Measurements from ENCODE around the gene PTPRN2.

Gene PTPRN2

GRCh38 chr7:157691586-157692459, 895.8 kb downstream of the PTPRN2 start:
- no peak for DNase-seq

- no peak for DNase-seq
Observed at GRCh38 chr7:157690833-157691585, 896.6 kb downstream of the PTPRN2 start.

GRCh38 chr7:157690058-157690832, 897.4 kb downstream of the PTPRN2 start:
- no peak for DNase-seq

GRCh38 chr7:157689269-157690057, 898.2 kb downstream of the PTPRN2 start:
- DNase-seq, result no peak

GRCh38 chr7:157688533-157689268, 898.9 kb downstream of the PTPRN2 start:
- no peak for DNase-seq

- DNase-seq, result no peak
Observed at GRCh38 chr7:157687845-157688532, 899.6 kb downstream of the PTPRN2 start.

- DNase-seq, result no peak
Observed at GRCh38 chr7:157687158-157687557, 900.5 kb downstream of the PTPRN2 start.

- DNase-seq, result no peak
Observed at GRCh38 chr7:157686285-157686894, 901.2 kb downstream of the PTPRN2 start.

GRCh38 chr7:157685430-157686284, 902.0 kb downstream of the PTPRN2 start:
- DNase-seq, result no peak

GRCh38 chr7:157684909-157685429, 902.7 kb downstream of the PTPRN2 start:
- no peak for DNase-seq

- DNase-seq, result no peak
Observed at GRCh38 chr7:157684157-157684908, 903.3 kb downstream of the PTPRN2 start.

GRCh38 chr7:157683747-157684156, 903.9 kb downstream of the PTPRN2 start:
- DNase-seq, result no peak

- no peak for DNase-seq
Observed at GRCh38 chr7:157682946-157683746, 904.5 kb downstream of the PTPRN2 start.

GRCh38 chr7:157682064-157682945, 905.3 kb downstream of the PTPRN2 start:
- DNase-seq, result no peak

- DNase-seq, result no peak
Observed at GRCh38 chr7:157679607-157680006, 908.0 kb downstream of the PTPRN2 start.

- no peak for DNase-seq
Observed at GRCh38 chr7:157678501-157678900, 909.1 kb downstream of the PTPRN2 start.
